ENCODE measurements around the gene GIPR.

Gene GIPR

DNA sequence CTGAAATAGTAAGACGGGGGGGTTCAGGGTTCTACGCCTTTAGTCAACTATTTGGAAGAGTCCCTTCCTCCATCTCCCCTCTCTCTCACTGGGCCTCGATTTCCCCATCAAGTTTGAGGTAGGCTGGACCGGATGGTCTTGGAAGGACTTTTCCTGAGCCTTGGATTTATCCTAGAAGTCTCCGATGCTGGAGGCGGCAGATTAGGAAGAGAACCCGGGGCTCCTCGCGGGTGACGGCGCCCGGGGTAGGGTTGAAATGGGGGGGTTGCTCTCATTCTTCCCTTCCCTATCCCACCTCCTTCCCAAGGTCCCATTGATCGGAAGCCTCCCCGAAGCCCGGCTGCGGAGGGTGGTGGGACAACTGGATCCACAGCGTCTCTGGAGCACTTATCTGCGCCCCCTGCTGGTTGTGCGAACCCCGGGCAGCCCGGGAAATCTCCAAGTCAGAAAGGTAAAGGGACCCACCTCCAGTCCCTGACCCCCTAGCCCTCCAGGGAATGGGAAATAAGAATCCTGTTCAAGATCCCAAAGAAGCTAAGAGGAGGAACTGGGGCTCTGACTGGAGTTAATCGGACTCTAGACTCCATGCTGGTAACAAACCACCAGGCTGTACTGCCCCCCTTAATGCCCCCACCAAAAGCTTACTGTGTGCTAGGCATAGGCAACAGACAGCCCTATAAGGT lies 25.2 kb downstream of the GIPR start:
- DNase-seq (ENCODE audit: extremely low spot score) = peak; percentile 73
- ChIA-PET POLR2A (interaction anchor here (1.0 to 1.4 kb wide), 3 partner anchors 13 to 18 kb away, joined by 3 to 9 read pairs (median 4); no protein-coding TSS in a partner anchor), CTCF (interaction anchor here (0.6 to 6.0 kb wide), 32 partner anchors 13 to 279 kb away, joined by 3 to 100 read pairs (median 4); partner anchors contain the start of genes EML2, FBXO46, OPA3 and SIX5)
- TF ChIP-seq, protein P1, sequence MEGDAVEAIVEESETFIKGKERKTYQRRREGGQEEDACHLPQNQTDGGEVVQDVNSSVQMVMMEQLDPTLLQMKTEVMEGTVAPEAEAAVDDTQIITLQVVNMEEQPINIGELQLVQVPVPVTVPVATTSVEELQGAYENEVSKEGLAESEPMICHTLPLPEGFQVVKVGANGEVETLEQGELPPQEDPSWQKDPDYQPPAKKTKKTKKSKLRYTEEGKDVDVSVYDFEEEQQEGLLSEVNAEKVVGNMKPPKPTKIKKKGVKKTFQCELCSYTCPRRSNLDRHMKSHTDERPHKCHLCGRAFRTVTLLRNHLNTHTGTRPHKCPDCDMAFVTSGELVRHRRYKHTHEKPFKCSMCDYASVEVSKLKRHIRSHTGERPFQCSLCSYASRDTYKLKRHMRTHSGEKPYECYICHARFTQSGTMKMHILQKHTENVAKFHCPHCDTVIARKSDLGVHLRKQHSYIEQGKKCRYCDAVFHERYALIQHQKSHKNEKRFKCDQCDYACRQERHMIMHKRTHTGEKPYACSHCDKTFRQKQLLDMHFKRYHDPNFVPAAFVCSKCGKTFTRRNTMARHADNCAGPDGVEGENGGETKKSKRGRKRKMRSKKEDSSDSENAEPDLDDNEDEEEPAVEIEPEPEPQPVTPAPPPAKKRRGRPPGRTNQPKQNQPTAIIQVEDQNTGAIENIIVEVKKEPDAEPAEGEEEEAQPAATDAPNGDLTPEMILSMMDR (IDR thresholded peaks at IDR 0.05; ENCODE audit: control extremely low read depth, extremely low read depth, low read depth, missing control alignments) = peak; percentile 93

DNA sequence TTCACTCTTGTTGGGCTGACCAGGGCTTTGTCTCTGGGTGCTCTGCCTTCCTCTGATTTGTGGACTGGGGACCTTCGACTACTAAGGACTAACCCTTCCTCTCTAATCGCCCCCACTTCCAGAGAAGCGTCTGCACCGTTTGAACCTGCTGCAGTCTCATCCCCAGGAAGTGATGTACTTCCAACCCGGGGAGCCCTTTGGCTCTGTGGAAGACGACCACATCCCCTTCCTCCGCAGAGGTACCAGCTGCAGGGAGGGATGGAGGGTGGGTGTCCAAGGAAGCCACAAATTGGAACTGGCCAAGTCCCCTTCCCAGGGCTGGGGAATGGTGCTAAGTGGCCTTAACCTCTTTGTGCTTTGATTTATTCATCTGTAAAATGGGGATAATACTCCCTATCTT lies 33.7 kb downstream of the GIPR start:
- ChIA-PET POLR2A (interaction anchor here (0.7 kb wide), 1 partner anchor 8 kb away, joined by 8 read pairs; no protein-coding TSS in a partner anchor), CTCF (interaction anchor here (10.9 kb wide), 1 partner anchor 9 kb away, joined by 96 read pairs; the partner anchor contains the start of genes QPCTL and SNRPD2)
- DNase-seq (ENCODE audit: extremely low spot score) = no peak
- TF ChIP-seq, protein P1 (IDR thresholded peaks at IDR 0.05; ENCODE audit: control extremely low read depth, extremely low read depth, low read depth, missing control alignments) = no peak

DNA sequence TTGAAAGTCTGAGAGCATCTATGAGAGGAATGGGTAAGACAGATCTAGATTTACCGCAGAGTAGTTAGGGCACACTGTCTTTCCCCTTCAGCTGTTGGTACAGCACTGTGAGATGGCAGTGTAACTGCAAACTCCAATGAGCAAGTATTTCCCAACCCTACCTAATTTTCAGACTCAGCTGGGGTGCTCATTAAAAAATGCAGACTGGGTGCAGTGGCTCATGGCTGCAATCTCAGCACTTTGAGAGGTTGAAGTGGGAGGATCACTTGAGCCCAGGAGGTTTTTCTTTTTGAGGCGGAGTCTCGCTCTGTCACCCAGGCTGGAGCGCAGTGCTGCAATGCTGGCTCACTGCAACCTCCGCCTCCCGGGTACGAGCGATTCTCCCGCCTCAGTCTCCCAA lies 37.1 kb downstream of the GIPR start:
- ChIA-PET CTCF (interaction anchor here (1.3 to 10.9 kb wide), 4 partner anchors 11 to 64 kb away, joined by 3 to 96 read pairs (median 13); partner anchors contain the start of genes QPCTL, SIX5 and SNRPD2), POLR2A (interaction anchor here (3.0 kb wide), 1 partner anchor 13 kb away, joined by 9 read pairs; the partner anchor contains the start of genes QPCTL and SNRPD2)
- TF ChIP-seq, protein P1 (IDR thresholded peaks at IDR 0.05; ENCODE audit: control extremely low read depth, extremely low read depth, low read depth, missing control alignments) = no peak
- DNase-seq (ENCODE audit: extremely low spot score) = no peak

DNA sequence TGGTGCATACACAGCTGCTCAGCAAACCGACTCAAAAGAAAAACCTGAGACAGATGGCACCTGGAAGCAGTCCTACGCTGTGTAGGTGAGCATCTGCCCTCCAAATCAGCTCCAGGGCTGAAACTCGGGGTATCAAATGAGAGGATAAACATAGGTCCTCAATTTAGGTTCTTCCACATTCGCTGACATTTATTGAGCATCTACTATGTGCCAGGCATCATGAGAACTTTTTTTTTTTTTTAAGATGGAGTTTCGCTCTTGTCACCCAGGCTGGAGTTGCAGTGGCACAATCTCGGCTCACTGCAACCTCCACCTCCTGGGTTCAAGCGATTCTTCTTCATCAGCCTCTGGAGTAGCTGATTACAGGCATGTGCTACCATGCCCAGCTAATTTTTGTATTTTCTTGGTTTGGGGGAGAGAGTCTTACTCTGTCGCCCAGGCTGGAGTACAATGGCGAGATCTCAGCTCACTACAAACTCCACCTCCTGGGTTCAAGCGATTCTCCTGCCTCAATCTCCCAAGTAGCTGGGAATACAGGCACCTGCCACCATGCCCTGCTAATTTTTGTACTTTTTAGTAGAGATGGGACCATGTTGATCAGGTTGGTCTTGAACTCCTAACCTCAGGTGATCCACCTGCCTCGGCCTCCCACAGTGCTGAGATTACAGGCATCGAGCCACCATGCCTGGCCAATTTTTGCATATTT lies 37.8 kb downstream of the GIPR start:
- ChIA-PET CTCF (interaction anchor here (1.3 to 10.9 kb wide), 4 partner anchors 10 to 64 kb away, joined by 3 to 96 read pairs (median 13); partner anchors contain the start of genes QPCTL, SIX5 and SNRPD2), POLR2A (interaction anchor here (0.7 to 3.0 kb wide), 2 partner anchors 10 to 14 kb away, joined by 4 to 9 read pairs; partner anchors contain the start of genes QPCTL and SNRPD2)

DNA sequence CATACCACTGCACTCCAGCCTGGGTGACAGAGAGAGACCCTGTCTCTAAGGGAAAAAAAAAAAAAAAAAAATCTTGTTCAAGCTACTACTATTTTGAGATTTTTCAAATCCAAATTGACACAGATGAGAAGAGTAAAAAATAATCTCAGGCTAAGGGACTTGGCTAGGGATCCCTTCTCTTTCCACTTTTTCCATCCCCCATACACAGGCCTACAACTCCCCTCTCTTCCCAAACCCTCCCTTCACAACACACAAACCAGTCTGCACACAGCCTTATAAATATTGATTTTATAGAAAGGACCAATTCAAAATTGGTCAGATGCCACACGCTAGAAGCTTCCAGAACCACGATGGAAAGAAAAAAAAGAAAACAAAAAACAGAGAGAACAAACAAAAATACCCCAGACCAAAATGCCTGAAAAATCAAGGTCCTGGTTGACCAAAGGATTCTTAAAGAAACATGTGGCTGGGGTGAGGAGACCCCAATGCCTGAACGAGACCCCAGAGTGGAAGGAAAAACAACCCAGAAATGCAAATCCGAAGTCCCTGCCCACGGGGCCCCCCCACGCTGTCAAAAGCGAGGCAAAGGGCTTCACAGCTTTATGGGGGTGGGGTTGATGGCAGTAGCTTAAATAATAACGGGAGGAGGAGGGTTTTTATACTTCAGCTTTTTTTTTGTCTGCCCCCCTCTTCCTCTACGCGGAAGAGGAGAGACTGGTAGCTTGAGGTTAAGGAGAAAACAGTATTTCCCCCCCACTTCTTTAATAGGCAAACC lies 42.5 kb downstream of the GIPR start:
- TF ChIP-seq, protein P1 (IDR thresholded peaks at IDR 0.05; ENCODE audit: control extremely low read depth, extremely low read depth, low read depth, missing control alignments) = no peak
- no peak for DNase-seq (ENCODE audit: extremely low spot score)
- CTCF ChIA-PET = interaction anchor here (0.7 to 10.9 kb wide), 5 partner anchors 14 to 225 kb away, joined by 3 to 96 read pairs (median 3); partner anchors contain the start of genes FBXO46, QPCTL, SIX5 and SNRPD2
- POLR2A ChIA-PET = interaction anchor here (0.6 to 1.9 kb wide), 4 partner anchors 12 to 69 kb away, joined by 3 to 5 read pairs (median 4); partner anchors contain the start of gene QPCTL

More for the DNA sequence above, 37.8 kb downstream of the GIPR start:
- TF ChIP-seq, protein P1 (IDR thresholded peaks at IDR 0.05; ENCODE audit: control extremely low read depth, extremely low read depth, low read depth, missing control alignments) = no peak
- DNase-seq (ENCODE audit: extremely low spot score) = no peak
